NB4 (cell line): ENCODE measurements around the gene TEX22.

Experiments used
- DNase-seq: peaks from one replicate; pipeline ENCODE4 v3.0.0; 2010; ENCODE audit warnings: low read depth
- H3K4me3 ChIP-seq: one replicate; pipeline ENCODE4 v1.5.1; 2011; ENCODE audit warnings: mild to moderate bottlenecking, low read depth, low read length, moderate library complexity
- MYC ChIP-seq: IDR thresholded peaks from 2 replicates; pipeline ENCODE4 v1.6.1; 2011; ENCODE audit warnings: low read depth, low read length
- POLR2A ChIP-seq: IDR thresholded peaks from 2 replicates; pipeline ENCODE4 v1.6.1; 2011; ENCODE audit warnings: mild to moderate bottlenecking; ENCODE audit not compliant: insufficient read length; ENCODE audit errors: extremely low read depth
- TF ChIP-seq, protein P1 (sequence below): IDR thresholded peaks from one replicate; pipeline ENCODE4 v1.5.1; 2012; ENCODE audit warnings: low read depth, low read length
- TF ChIP-seq, protein P2 (sequence below): IDR thresholded peaks from 2 replicates; pipeline ENCODE4 v1.6.1; 2011; ENCODE audit warnings: low read depth, low read length

TEX22 gene

DNA sequence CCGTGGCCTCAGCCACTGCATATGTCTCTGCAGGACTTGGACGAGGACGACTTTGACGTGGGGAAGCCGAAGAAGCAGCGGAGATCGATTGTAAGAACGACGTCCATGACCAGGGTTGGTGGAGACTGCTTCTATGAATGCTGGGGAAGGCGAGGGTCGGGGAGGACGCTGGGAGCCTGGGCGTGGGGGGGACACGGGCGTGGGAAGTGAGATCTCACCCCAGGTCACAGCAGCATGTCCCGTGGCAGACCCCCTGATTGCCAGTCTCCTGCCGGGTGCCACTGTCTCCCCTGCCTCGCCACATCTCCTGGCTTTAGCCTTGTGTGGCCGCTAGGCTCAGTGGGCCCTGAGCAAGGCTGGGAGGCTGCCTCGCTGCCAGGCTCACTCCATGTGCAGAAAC is 29.9 kb upstream of the TEX22 start:
- H3K4me3 ChIP-seq, result no peak overlapping the region
- DNase-seq, result no peak
- no peak for TF ChIP-seq POLR2A
- TF ChIP-seq, protein P1, sequence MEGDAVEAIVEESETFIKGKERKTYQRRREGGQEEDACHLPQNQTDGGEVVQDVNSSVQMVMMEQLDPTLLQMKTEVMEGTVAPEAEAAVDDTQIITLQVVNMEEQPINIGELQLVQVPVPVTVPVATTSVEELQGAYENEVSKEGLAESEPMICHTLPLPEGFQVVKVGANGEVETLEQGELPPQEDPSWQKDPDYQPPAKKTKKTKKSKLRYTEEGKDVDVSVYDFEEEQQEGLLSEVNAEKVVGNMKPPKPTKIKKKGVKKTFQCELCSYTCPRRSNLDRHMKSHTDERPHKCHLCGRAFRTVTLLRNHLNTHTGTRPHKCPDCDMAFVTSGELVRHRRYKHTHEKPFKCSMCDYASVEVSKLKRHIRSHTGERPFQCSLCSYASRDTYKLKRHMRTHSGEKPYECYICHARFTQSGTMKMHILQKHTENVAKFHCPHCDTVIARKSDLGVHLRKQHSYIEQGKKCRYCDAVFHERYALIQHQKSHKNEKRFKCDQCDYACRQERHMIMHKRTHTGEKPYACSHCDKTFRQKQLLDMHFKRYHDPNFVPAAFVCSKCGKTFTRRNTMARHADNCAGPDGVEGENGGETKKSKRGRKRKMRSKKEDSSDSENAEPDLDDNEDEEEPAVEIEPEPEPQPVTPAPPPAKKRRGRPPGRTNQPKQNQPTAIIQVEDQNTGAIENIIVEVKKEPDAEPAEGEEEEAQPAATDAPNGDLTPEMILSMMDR, result no peak
- TF ChIP-seq, protein P2, sequence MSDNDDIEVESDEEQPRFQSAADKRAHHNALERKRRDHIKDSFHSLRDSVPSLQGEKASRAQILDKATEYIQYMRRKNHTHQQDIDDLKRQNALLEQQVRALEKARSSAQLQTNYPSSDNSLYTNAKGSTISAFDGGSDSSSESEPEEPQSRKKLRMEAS, result no peak
- no peak for TF ChIP-seq MYC

DNA sequence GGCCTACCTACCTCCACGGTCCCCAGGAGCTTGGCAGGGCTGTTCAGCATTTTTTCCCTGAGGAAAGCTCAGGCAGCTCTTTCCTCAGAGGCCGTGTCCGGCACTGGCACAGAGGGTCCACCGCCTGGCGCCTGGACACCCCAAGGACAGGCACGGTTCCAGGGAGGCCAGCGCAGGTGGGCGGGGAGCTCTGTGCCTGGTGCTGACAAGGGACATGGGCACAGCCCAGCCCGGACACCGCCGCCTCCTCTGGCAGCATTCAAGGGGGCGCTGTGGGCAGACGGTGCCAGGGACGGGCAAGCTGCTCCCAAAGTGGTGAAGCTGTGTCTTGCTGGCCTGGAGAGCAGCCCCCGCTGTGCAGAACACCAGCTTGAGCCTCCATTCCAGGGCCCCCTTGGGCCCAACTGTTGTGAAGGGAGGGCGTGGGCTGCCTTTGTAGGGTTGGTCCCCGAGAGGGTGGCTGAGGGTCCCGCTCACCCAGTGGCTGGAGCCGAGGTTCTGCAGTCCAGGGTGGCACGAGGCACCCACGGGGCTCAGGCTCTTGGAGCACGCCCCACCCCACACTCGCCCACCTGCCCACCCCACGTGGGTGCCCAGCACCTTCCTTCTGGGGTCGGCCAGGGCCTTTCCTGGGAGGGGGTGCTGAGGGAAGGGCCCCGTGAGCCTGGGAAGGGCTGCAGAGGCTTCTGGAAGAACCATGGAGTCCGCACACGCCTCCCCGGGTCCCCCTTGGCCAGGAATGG is 29.3 kb upstream of the TEX22 start:
- no peak for DNase-seq
- TF ChIP-seq, protein P1, result no peak
- TF ChIP-seq, protein P2, result no peak
- TF ChIP-seq MYC (no peak), POLR2A (no peak)

DNA sequence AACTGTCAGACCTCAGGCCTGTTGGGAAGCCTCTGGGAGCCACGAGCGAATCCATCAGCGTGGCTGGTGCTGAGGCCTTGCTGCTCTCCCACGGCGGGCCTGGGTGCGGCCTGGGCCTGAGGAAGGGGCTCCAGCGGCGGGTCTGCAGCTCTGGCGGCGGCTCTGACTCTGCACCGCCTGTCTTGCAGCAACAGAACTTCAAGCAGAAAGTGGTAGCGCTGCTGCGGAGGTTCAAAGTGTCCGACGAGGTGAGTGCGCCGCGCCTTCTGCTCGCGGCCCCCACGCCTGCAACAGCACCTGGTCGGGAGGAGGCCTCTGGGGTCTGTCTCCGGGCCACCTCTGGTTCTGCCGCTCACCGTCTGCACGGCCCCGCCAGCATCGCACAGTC is 28.7 kb upstream of the TEX22 start:
- H3K4me3 ChIP-seq, result no peak overlapping the region
- TF ChIP-seq MYC (no peak), POLR2A (no peak)
- TF ChIP-seq, protein P1, result no peak
- TF ChIP-seq, protein P2, result no peak
- no peak for DNase-seq

More for the DNA sequence above, 29.3 kb upstream of the TEX22 start:
- H3K4me3 ChIP-seq, result no peak overlapping the region

DNA sequence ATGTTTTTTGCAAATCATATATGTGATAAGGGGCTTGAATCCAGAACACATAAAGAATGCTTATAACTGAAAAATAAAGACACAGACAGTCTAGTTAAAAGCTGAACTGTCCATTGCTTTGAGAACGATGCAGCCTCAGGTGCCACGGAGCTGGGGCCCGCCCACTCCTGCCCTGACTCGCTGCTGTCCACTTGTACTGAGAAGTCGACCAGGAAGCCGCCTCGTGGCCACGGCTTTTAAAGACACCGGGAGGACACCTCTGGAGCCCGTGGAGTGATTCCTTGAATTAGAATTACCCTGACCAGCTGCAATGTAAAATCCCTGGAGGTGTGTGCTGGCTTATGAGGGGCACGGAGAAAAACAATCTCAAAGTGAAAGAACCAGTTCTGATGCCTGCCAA is 23.9 kb upstream of the TEX22 start:
- DNase-seq, result no peak

DNA sequence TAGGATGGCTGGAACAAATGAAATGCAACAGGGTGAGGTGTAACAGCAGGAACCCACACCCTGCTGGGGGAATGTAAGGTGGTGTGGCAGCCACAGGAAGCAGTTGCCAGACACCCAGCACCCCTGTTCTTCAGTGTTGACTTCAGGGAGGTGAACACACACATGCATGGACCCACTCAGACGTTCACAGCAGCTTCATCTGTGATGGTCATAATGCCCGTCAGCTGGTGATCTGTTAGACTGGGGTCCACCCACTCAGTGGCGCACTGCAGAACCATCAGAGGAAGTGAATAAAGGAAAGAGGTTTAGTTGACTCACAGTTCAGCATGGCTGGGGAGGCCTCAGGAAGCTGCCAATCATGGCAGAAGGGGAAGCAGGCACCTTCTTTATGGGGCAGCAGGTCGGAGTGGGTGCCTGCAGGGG is 22.7 kb upstream of the TEX22 start:
- peak; percentile 81 for DNase-seq
- H3K4me3 ChIP-seq, result no peak overlapping the region
- TF ChIP-seq, protein P2, result peak; percentile 43; the same call in 1 of the 2 replicates
- TF ChIP-seq MYC, result peak; percentile 58; the same call in 1 of the 2 replicates
- TF ChIP-seq POLR2A, result no peak

More for the DNA sequence above, 23.9 kb upstream of the TEX22 start:
- no peak for TF ChIP-seq POLR2A
- no peak for TF ChIP-seq MYC
- TF ChIP-seq, protein P1, result no peak
- TF ChIP-seq, protein P2, result no peak
- no peak overlapping the region for H3K4me3 ChIP-seq

DNA sequence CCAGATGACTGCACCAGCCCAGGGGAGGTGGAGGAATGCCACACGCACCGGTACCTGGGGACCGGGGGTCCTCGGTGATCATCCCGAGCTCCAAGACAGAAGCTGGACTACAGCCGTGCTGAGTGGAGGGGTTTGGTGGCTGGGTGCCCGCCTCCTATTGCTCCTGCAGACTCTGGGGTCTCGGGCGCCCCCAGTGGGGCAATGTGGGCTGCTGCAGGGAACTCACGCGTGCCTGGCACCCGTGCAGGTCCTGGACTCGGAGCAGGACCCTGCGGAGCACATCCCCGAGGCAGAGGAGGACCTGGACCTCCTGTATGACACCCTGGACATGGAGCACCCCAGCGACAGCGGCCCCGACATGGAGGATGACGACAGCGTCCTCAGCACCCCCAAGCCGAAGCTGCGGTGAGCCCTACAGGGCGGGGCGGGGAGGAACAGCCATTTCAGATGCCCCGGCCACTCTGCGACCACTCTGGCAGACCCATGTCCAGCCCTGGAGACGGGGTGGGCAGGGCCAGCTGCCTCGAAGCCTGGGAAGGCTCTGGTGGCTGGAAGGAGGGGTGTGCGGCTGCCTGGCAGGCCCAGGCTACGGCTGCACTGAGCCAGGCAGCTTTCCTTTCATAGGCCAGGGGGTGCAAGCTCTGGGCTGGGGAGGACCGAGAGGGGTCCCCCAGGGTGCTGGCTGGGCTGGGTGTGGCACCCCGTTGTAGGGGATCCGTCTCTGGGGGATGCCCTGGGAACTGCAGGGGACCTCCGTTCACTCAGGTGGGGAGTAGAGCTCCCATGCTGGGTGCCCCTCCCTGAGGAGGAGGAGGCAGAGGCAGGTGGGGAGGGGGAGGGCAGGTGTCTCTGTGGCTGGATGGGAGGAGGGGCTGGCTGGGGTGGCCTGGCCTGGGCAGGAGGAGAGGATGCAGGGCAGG is 21.6 kb upstream of the TEX22 start:
- TF ChIP-seq, protein P1, result no peak
- TF ChIP-seq POLR2A (no peak), MYC (no peak)
- TF ChIP-seq, protein P2, result no peak
- no peak for DNase-seq
- no peak overlapping the region for H3K4me3 ChIP-seq
